H1 (cell line): ENCODE results near the gene GGCX. TPM values are rescaled to one million over a fixed set of nuclear protein-coding genes. Genes with fewer than 3 reads are reported as not detected.

Experiments used
- HDAC6 ChIP-seq: IDR thresholded peaks from one replicate; pipeline ENCODE4 v1.7.1; 2012; ENCODE audit warnings: low read depth, mild to moderate bottlenecking, inconsistent platforms, low read length, moderate library complexity
- TEAD4 ChIP-seq: IDR thresholded peaks from 2 replicates; pipeline ENCODE4 v1.6.1; 2012; ENCODE audit warnings: low read depth, low read length, inconsistent platforms, mixed read lengths
- YY1 ChIP-seq: IDR thresholded peaks from 2 replicates; pipeline ENCODE4 v1.6.1; 2011; ENCODE audit warnings: low read depth, mild to moderate bottlenecking, low read length
- polyA plus RNA-seq, 7 experiments: library from polyadenylated mRNA; depleted of rRNA in 3 of 7; stranded (reverse) in 5 of 7; unstranded in 2 of 7; fragments of >200 nt in 5 of 7; fragments of 200-250 nt in 2 of 7; gene quantifications; 1 replicate in 5 of 7; 2 replicates in 1 of 7; 4 replicates in 1 of 7; pipeline versions ENCODE4 v1.2.1 to v1.2.3, GENCODE V29; 2011 to 2013; ENCODE audit warnings: missing spikeins in 2 of 7, mixed read lengths in 2 of 7
- total RNA-seq: library from RNA; stranded (reverse); fragmentation: NEBNext Ultra II Directional; extraction: Animal tissue kit (Norgen Biotek cat#: 25700); gene quantifications from 2 replicates; pipeline ENCODE4 v1.2.1, GENCODE V29; 2021

GGCX gene
- total and polyA plus RNA-seq, 2 of the 8 experiments (the other 6 are each of a cell fraction or from before 2014, with no cell fraction given): 29.4 to 33.8 TPM

GRCh38 chr2:85525567-85525966 lies 35.7 kb downstream of the GGCX start (continued):
- TF ChIP-seq TEAD4: no peak
- TF ChIP-seq HDAC6: no peak
- TF ChIP-seq YY1: no peak
